ENCODE data around the gene SIGLEC15.
"Not testable (repeated sequence)": the region's sequence is repeated elsewhere in the genome, so short reads cannot be mapped to it uniquely, and the experiment has no call there.

SIGLEC15 gene

GRCh38 chr18:45845410-45845809 is 19.9 kb downstream of the SIGLEC15 start:
- DNase-seq (ENCODE audit: insufficient read length, low spot score) (no peak), FAIRE-seq (no peak)
- TF ChIP-seq POLR2A (IDR thresholded peaks at IDR 0.05; ENCODE audit: low read depth, low read length) = no peak

- no peak for TF ChIP-seq POLR2A (IDR thresholded peaks at IDR 0.05; ENCODE audit: low read depth, low read length)
- FAIRE-seq (no peak), DNase-seq (ENCODE audit: insufficient read length, low spot score) (no peak)
These were observed 21.6 kb downstream of the SIGLEC15 start for GRCh38 chr18:45847119-45847518.

GRCh38 chr18:45848643-45849042 is 23.2 kb downstream of the SIGLEC15 start:
- DNase-seq (ENCODE audit: insufficient read length, low spot score); FAIRE-seq: not testable (repeated sequence)

- DNase-seq (ENCODE audit: insufficient read length, low spot score) (no peak), FAIRE-seq (no peak)
- no peak for TF ChIP-seq POLR2A (IDR thresholded peaks at IDR 0.05; ENCODE audit: low read depth, low read length)
These were observed 24.1 kb downstream of the SIGLEC15 start for GRCh38 chr18:45849529-45849928.

- DNase-seq (ENCODE audit: insufficient read length, low spot score) = no peak
- TF ChIP-seq POLR2A (IDR thresholded peaks at IDR 0.05; ENCODE audit: low read depth, low read length) = no peak
- FAIRE-seq = no peak
These were observed 24.5 kb downstream of the SIGLEC15 start for GRCh38 chr18:45850021-45850420.

GRCh38 chr18:45851161-45851925 is 25.9 kb downstream of the SIGLEC15 start:
- no peak for FAIRE-seq
- no peak for DNase-seq (ENCODE audit: insufficient read length, low spot score)
- no peak for TF ChIP-seq POLR2A (IDR thresholded peaks at IDR 0.05; ENCODE audit: low read depth, low read length)

GRCh38 chr18:45852631-45853030 is 27.2 kb downstream of the SIGLEC15 start:
- TF ChIP-seq POLR2A (IDR thresholded peaks at IDR 0.05; ENCODE audit: low read depth, low read length) = no peak
- FAIRE-seq (no peak), DNase-seq (ENCODE audit: insufficient read length, low spot score) (no peak)

- DNase-seq (ENCODE audit: insufficient read length, low spot score) (no peak), FAIRE-seq (no peak)
- TF ChIP-seq POLR2A (IDR thresholded peaks at IDR 0.05; ENCODE audit: low read depth, low read length) = no peak
These were observed 28.6 kb downstream of the SIGLEC15 start for GRCh38 chr18:45854036-45854586.

GRCh38 chr18:45856531-45856930 is 31.1 kb downstream of the SIGLEC15 start:
- DNase-seq (ENCODE audit: insufficient read length, low spot score) (no peak), FAIRE-seq (no peak)
- TF ChIP-seq POLR2A (IDR thresholded peaks at IDR 0.05; ENCODE audit: low read depth, low read length) = no peak

GRCh38 chr18:45859334-45859733 is 33.9 kb downstream of the SIGLEC15 start:
- FAIRE-seq (no peak), DNase-seq (ENCODE audit: insufficient read length, low spot score) (no peak)
- no peak for TF ChIP-seq POLR2A (IDR thresholded peaks at IDR 0.05; ENCODE audit: low read depth, low read length)

- no peak for TF ChIP-seq POLR2A (IDR thresholded peaks at IDR 0.05; ENCODE audit: low read depth, low read length)
- FAIRE-seq (no peak), DNase-seq (ENCODE audit: insufficient read length, low spot score) (no peak)
These were observed 35.0 kb downstream of the SIGLEC15 start for GRCh38 chr18:45860492-45860891.

- TF ChIP-seq POLR2A (IDR thresholded peaks at IDR 0.05; ENCODE audit: low read depth, low read length) = no peak
- no peak for FAIRE-seq
- DNase-seq (ENCODE audit: insufficient read length, low spot score) = no peak
These were observed 35.5 kb downstream of the SIGLEC15 start for GRCh38 chr18:45860971-45861370.

- DNase-seq (ENCODE audit: insufficient read length, low spot score) (no peak), FAIRE-seq (no peak)
- TF ChIP-seq POLR2A (IDR thresholded peaks at IDR 0.05; ENCODE audit: low read depth, low read length) = no peak
These were observed 36.5 kb downstream of the SIGLEC15 start for GRCh38 chr18:45861926-45862325.

GRCh38 chr18:45863469-45863868 is 38.0 kb downstream of the SIGLEC15 start:
- no peak for TF ChIP-seq POLR2A (IDR thresholded peaks at IDR 0.05; ENCODE audit: low read depth, low read length)
- FAIRE-seq (no peak), DNase-seq (ENCODE audit: insufficient read length, low spot score) (no peak)

GRCh38 chr18:45864081-45864480 is 38.6 kb downstream of the SIGLEC15 start:
- FAIRE-seq (no peak), DNase-seq (ENCODE audit: insufficient read length, low spot score) (no peak)
- TF ChIP-seq POLR2A (IDR thresholded peaks at IDR 0.05; ENCODE audit: low read depth, low read length) = no peak
